Measurements from ENCODE around the gene RHOBTB1. TPM values are rescaled to one million over a fixed set of nuclear protein-coding genes. Genes with fewer than 3 reads are reported as not detected.

RHOBTB1 gene
- total and polyA plus RNA-seq, 4 donors, result 2.7 to 11.8 (median 4.9) TPM

DNA sequence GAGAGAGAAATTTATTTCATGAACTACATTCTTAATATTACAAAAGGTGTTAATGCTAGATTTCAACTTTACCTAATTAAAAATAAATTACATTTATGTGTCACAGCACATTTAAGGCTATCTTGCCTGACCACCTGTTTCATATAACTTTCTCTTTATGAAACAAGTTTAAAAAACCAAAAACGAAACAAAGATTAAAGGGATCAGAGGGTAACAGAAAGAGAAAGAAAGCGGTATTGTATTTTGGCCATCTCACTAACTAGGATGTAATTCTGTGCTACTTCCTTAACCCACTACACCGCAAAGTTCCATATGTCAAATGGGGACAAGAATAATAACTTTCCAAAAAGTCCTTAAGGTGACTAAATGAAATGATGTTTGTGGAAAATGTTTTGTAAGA is 6.3 kb upstream of the RHOBTB1 start:
- 59% methylated on average over 3 of the region's 3 CpGs for WGBS
- Histone ChIP-seq H3K27me3 (ENCODE audit: control insufficient read depth in 4 of 4, insufficient read depth in 4 of 4, low read length in 3 of 4) (peaks cover 0 to 2% (median 0%) of the 10 kb centered on the region in 4 donors), H3K36me3 (ENCODE audit: control insufficient read depth in 4 of 4, insufficient read depth in 3 of 4, low read depth in 1 of 4, low read length in 3 of 4) (no peaks in the 10 kb centered on the region), H3K9ac (ENCODE audit: low read depth in 1 of 2, low read length in 2 of 2) (no peak overlapping the region), H3K27ac (ENCODE audit: low read depth in 1 of 2, low read length in 2 of 2) (no peak overlapping the region), H3K4me3 (ENCODE audit: low read depth in 1 of 3, low read length in 3 of 3) (no peak overlapping the region), H3K4me1 (ENCODE audit: control insufficient read depth in 4 of 4, insufficient read depth in 4 of 4, low read length in 3 of 4) (no peaks in the 10 kb centered on the region), H3K9me3 (ENCODE audit: control insufficient read depth in 4 of 4, low read length in 3 of 4) (no peaks in the 10 kb centered on the region)
- no peak for DNase-seq (ENCODE audit: low spot score)
- no peak for TF ChIP-seq RXRA (IDR thresholded peaks at IDR 0.05)
- TF ChIP-seq RAD21 (IDR thresholded peaks at IDR 0.05), result no peak
- TF ChIP-seq, protein P1, sequence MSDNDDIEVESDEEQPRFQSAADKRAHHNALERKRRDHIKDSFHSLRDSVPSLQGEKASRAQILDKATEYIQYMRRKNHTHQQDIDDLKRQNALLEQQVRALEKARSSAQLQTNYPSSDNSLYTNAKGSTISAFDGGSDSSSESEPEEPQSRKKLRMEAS (IDR thresholded peaks at IDR 0.05), result no peak
- no peak for TF ChIP-seq JUND (IDR thresholded peaks at IDR 0.05)
- TF ChIP-seq HNF4A (conservative IDR thresholded peaks at IDR 0.05), result no peak
- no peak for TF ChIP-seq SP1 (IDR thresholded peaks at IDR 0.05)
- TF ChIP-seq GABPA (IDR thresholded peaks at IDR 0.05 in 1 of 2, conservative IDR thresholded peaks at IDR 0.05 in 1 of 2), result no peak
- TF ChIP-seq, protein P2, sequence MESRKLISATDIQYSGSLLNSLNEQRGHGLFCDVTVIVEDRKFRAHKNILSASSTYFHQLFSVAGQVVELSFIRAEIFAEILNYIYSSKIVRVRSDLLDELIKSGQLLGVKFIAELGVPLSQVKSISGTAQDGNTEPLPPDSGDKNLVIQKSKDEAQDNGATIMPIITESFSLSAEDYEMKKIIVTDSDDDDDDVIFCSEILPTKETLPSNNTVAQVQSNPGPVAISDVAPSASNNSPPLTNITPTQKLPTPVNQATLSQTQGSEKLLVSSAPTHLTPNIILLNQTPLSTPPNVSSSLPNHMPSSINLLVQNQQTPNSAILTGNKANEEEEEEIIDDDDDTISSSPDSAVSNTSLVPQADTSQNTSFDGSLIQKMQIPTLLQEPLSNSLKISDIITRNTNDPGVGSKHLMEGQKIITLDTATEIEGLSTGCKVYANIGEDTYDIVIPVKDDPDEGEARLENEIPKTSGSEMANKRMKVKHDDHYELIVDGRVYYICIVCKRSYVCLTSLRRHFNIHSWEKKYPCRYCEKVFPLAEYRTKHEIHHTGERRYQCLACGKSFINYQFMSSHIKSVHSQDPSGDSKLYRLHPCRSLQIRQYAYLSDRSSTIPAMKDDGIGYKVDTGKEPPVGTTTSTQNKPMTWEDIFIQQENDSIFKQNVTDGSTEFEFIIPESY (IDR thresholded peaks at IDR 0.05), result no peak
- no peak for TF ChIP-seq NR2F2 (IDR thresholded peaks at IDR 0.05)
- TF ChIP-seq, protein P3, sequence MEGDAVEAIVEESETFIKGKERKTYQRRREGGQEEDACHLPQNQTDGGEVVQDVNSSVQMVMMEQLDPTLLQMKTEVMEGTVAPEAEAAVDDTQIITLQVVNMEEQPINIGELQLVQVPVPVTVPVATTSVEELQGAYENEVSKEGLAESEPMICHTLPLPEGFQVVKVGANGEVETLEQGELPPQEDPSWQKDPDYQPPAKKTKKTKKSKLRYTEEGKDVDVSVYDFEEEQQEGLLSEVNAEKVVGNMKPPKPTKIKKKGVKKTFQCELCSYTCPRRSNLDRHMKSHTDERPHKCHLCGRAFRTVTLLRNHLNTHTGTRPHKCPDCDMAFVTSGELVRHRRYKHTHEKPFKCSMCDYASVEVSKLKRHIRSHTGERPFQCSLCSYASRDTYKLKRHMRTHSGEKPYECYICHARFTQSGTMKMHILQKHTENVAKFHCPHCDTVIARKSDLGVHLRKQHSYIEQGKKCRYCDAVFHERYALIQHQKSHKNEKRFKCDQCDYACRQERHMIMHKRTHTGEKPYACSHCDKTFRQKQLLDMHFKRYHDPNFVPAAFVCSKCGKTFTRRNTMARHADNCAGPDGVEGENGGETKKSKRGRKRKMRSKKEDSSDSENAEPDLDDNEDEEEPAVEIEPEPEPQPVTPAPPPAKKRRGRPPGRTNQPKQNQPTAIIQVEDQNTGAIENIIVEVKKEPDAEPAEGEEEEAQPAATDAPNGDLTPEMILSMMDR (IDR thresholded peaks at IDR 0.05; ENCODE audit: low read depth, low read length, missing input control), result no peak
- no peak for TF ChIP-seq FOXA1 (IDR thresholded peaks at IDR 0.05)
- TF ChIP-seq EGR1 (IDR thresholded peaks at IDR 0.05; ENCODE audit: low read depth in 2 of 2), result no peak
- no peak for TF ChIP-seq TAF1 (conservative IDR thresholded peaks at IDR 0.05)
- no peak for TF ChIP-seq HNF4G (IDR thresholded peaks at IDR 0.05)
- no peak for TF ChIP-seq FOXA2 (IDR thresholded peaks at IDR 0.05)

DNA sequence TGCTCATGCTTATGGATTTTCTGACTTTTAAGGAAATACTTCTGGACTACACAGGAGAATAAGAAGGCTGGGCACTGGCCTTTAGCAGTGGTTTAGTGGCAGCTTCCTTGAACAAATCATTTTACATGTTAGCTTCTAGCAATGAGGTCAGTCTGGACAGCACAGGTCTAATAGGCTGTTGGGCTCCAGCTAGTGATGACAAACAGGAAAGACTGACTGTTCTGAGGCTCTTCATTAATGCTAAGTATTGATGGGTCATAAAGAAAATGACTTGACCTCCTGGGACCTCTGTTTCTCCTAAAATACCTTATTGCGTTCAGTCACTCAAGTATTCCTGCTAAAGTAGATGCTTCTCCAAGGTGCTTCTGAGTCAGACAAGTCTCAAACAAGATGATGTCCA is 4.9 kb upstream of the RHOBTB1 start:
- 95% methylated on average over 1 of the region's 1 CpG for WGBS
- Histone ChIP-seq H3K36me3 (ENCODE audit: control insufficient read depth in 4 of 4, insufficient read depth in 3 of 4, low read depth in 1 of 4, low read length in 3 of 4) (no peaks in the 10 kb centered on the region), H3K27me3 (ENCODE audit: control insufficient read depth in 4 of 4, insufficient read depth in 4 of 4, low read length in 3 of 4) (peaks cover 0 to 3% (median 0%) of the 10 kb centered on the region in 4 donors), H3K27ac (ENCODE audit: low read depth in 1 of 2, low read length in 2 of 2) (no peak overlapping the region), H3K9me3 (ENCODE audit: control insufficient read depth in 4 of 4, low read length in 3 of 4) (no peaks in the 10 kb centered on the region), H3K4me3 (ENCODE audit: low read depth in 1 of 3, low read length in 3 of 3) (no peak overlapping the region), H3K9ac (ENCODE audit: low read depth in 1 of 2, low read length in 2 of 2) (no peak overlapping the region), H3K4me1 (ENCODE audit: control insufficient read depth in 4 of 4, insufficient read depth in 4 of 4, low read length in 3 of 4) (peaks cover 0 to 11% (median 7%) of the 10 kb centered on the region in 4 donors)
- no peak for TF ChIP-seq HNF4A (conservative IDR thresholded peaks at IDR 0.05)
- no peak for DNase-seq (ENCODE audit: low spot score)

DNA sequence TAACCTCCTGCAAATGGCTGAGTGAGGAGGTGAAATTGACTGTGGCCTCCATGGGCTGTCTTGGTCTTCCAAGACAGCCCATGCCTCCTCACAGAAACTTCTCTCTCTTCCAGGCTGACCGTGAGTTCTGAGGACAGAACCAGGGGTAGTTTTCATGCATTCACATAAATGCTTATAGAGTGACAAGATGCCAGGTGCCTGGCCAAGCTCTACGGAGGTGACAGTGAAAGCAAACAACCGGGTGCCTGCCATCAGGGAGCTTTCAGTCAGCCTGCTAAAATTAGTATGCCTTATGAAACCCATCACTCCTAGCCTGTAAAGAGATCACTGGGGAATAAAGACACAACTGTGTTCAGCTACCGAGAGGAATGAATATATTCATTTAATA is 919 bp upstream of the RHOBTB1 start:
- peaks cover 8 to 27% (median 16%) of the 10 kb centered on the region in 4 donors for H3K4me1 ChIP-seq (ENCODE audit: control insufficient read depth in 4 of 4, insufficient read depth in 4 of 4, low read length in 3 of 4)
- no peak for DNase-seq (ENCODE audit: low spot score)
- peaks cover 0 to 3% (median 0%) of the 10 kb centered on the region in 4 donors for H3K27me3 ChIP-seq (ENCODE audit: control insufficient read depth in 4 of 4, insufficient read depth in 4 of 4, low read length in 3 of 4)
- H3K9ac ChIP-seq (ENCODE audit: low read depth in 1 of 2, low read length in 2 of 2), result peak overlapping the region in 1 of 2 donors; percentile 45
- no peaks in the 10 kb centered on the region for H3K36me3 ChIP-seq (ENCODE audit: control insufficient read depth in 4 of 4, insufficient read depth in 3 of 4, low read depth in 1 of 4, low read length in 3 of 4)
- 54% methylated on average over 4 of the region's 4 CpGs for WGBS
- peak overlapping the region in 2 of 3 donors; percentile 68 to 73 for H3K4me3 ChIP-seq (ENCODE audit: low read depth in 1 of 3, low read length in 3 of 3)
- TF ChIP-seq TAF1 (conservative IDR thresholded peaks at IDR 0.05), result no peak
- no peak for TF ChIP-seq HNF4G (IDR thresholded peaks at IDR 0.05)
- no peak for TF ChIP-seq RXRA (IDR thresholded peaks at IDR 0.05)
- no peak for TF ChIP-seq FOXA1 (IDR thresholded peaks at IDR 0.05)
- H3K9me3 ChIP-seq (ENCODE audit: control insufficient read depth in 4 of 4, low read length in 3 of 4), result no peaks in the 10 kb centered on the region
- H3K27ac ChIP-seq (ENCODE audit: low read depth in 1 of 2, low read length in 2 of 2), result peak overlapping the region; percentile 83 to 91

Measured in liver (tissue), 9 donors.